ENCODE measurements around the gene ATG4D.
"Not testable (repeated sequence)": the region's sequence is repeated elsewhere in the genome, so short reads cannot be mapped to it uniquely, and the experiment has no call there.

ATG4D gene

GRCh38 chr19:10553087-10553667 is 9.5 kb downstream of the ATG4D start:
- FAIRE-seq: no peak

GRCh38 chr19:10553943-10554381 is 10.3 kb downstream of the ATG4D start:
- FAIRE-seq: no peak

- FAIRE-seq: no peak
Measured at GRCh38 chr19:10554760-10555609, 11.3 kb downstream of the ATG4D start.

GRCh38 chr19:10555610-10555973 is 11.9 kb downstream of the ATG4D start:
- FAIRE-seq: no peak

- no peak for FAIRE-seq
Measured at GRCh38 chr19:10557603-10558197, 14.0 kb downstream of the ATG4D start.

GRCh38 chr19:10560154-10560553 is 16.4 kb downstream of the ATG4D start:
- FAIRE-seq: no peak

- no peak for FAIRE-seq
Measured at GRCh38 chr19:10562609-10563008, 18.9 kb downstream of the ATG4D start.

- FAIRE-seq: no peak
Measured at GRCh38 chr19:10565028-10565566, 21.4 kb downstream of the ATG4D start.

GRCh38 chr19:10565567-10566407 is 22.1 kb downstream of the ATG4D start, which contains the start of gene KRI1:
Gene KRI1 (minus strand): TSS chr19:10566010. CDS start chr19:10565999, 11 bp downstream.
- no peak for FAIRE-seq

GRCh38 chr19:10566408-10566657 is 22.6 kb downstream of the ATG4D start:
- no peak for FAIRE-seq

GRCh38 chr19:10566658-10567410 is 23.1 kb downstream of the ATG4D start:
- FAIRE-seq: no peak

- FAIRE-seq: no peak
Measured at GRCh38 chr19:10567656-10568055, 24.0 kb downstream of the ATG4D start.

- no peak for FAIRE-seq
Measured at GRCh38 chr19:10568062-10568825, 24.5 kb downstream of the ATG4D start.

- peak; percentile 92 for FAIRE-seq
Measured at GRCh38 chr19:10568826-10569651, 25.3 kb downstream of the ATG4D start, which contains the start of gene CDKN2D. Gene CDKN2D (minus strand): TSS chr19:10568979. CDS start chr19:10568653, 326 bp downstream.

GRCh38 chr19:10573793-10574192 is 30.1 kb downstream of the ATG4D start:
- FAIRE-seq: not testable (repeated sequence)

GRCh38 chr19:10574462-10574861 is 30.8 kb downstream of the ATG4D start:
- FAIRE-seq: no peak

- FAIRE-seq: no peak
Measured at GRCh38 chr19:10575011-10575716, 31.5 kb downstream of the ATG4D start.

GRCh38 chr19:10577951-10578350 is 34.2 kb downstream of the ATG4D start:
- no peak for FAIRE-seq

- FAIRE-seq: no peak
Measured at GRCh38 chr19:10580979-10581631, 37.4 kb downstream of the ATG4D start.

All from endometrium (tissue), 2 donors.